ENCODE data around the gene CEBPG.

DNA sequence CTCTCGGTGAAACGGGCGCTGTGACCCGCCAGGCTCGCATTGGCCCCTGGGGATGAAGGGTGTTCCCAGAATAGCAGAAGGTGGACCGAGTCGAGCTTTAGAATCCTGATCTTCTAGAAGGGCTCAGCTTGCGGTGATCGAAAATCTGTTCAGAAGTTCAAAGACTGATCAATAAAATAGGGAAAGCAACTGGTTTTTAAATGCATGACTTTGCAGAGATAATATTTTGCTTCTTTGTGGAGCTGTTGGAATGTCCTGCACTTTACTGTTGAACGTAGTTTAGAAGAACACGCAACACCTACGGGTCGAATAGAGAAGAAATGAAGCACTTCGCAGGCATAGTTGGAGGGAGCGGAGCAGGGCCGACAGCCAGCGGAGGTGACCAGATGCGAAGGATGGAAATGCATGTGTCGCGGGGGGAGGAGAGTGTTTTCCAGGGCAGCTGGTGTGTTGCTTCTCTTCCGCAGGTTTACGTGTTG is 766 bp downstream of the CEBPG start:
- TF ChIP-seq, protein P1, sequence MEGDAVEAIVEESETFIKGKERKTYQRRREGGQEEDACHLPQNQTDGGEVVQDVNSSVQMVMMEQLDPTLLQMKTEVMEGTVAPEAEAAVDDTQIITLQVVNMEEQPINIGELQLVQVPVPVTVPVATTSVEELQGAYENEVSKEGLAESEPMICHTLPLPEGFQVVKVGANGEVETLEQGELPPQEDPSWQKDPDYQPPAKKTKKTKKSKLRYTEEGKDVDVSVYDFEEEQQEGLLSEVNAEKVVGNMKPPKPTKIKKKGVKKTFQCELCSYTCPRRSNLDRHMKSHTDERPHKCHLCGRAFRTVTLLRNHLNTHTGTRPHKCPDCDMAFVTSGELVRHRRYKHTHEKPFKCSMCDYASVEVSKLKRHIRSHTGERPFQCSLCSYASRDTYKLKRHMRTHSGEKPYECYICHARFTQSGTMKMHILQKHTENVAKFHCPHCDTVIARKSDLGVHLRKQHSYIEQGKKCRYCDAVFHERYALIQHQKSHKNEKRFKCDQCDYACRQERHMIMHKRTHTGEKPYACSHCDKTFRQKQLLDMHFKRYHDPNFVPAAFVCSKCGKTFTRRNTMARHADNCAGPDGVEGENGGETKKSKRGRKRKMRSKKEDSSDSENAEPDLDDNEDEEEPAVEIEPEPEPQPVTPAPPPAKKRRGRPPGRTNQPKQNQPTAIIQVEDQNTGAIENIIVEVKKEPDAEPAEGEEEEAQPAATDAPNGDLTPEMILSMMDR (IDR thresholded peaks at IDR 0.05 in 2 of 3, conservative IDR thresholded peaks at IDR 0.05 in 1 of 3; ENCODE audit: borderline replicate concordance in 1 of 3, insufficient read depth in 1 of 3, low read depth in 2 of 3, low read length in 2 of 3) = no peak
- no peak for TF ChIP-seq SRF (IDR thresholded peaks at IDR 0.05; ENCODE audit: low read depth)
- TF ChIP-seq EZH2 (IDR thresholded peaks at IDR 0.05) = no peak
